ENCODE measurements around the gene TCEANC. TPM values are rescaled to one million over a fixed set of nuclear protein-coding genes. Genes with fewer than 3 reads are reported as not detected.

Gene TCEANC
- polyA plus RNA-seq, 1 donor from 2014 or later, result 5.0 TPM

DNA sequence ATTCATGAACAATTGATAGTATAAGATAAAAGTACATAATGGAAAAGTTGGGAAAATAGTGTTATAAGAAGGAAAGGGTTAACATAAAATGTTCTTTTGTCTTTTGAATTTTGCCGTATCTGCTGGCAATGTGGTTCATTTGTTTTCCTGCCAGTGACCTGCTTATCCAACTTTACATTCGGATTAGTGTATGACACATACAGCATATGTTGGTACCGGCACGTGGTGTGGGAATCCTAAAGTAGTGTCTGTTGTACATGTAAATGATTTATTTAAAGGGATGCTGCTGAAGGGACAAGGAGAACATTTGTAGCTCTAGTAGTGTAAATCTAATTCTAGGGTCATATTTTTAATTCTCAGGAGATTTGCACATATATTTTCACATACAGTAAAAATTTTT is 47.4 kb downstream of the TCEANC start:
- no peak overlapping the region for H3K4me2 ChIP-seq (ENCODE audit: low read length)
- TF ChIP-seq POLR2AphosphoS5 (IDR thresholded peaks at IDR 0.05) (no peak), RAD21 (conservative IDR thresholded peaks at IDR 0.05) (no peak), MXI1 (conservative IDR thresholded peaks at IDR 0.05; ENCODE audit: poor library complexity, severe bottlenecking) (no peak), TAF1 (IDR thresholded peaks at IDR 0.05; ENCODE audit: low read depth) (no peak), EP300 (conservative IDR thresholded peaks at IDR 0.05; ENCODE audit: poor library complexity, severe bottlenecking) (no peak), EZH2 (IDR thresholded peaks at IDR 0.05; ENCODE audit: borderline replicate concordance, insufficient read depth, low read length, poor library complexity, severe bottlenecking) (no peak)
- TF ChIP-seq, protein P1, sequence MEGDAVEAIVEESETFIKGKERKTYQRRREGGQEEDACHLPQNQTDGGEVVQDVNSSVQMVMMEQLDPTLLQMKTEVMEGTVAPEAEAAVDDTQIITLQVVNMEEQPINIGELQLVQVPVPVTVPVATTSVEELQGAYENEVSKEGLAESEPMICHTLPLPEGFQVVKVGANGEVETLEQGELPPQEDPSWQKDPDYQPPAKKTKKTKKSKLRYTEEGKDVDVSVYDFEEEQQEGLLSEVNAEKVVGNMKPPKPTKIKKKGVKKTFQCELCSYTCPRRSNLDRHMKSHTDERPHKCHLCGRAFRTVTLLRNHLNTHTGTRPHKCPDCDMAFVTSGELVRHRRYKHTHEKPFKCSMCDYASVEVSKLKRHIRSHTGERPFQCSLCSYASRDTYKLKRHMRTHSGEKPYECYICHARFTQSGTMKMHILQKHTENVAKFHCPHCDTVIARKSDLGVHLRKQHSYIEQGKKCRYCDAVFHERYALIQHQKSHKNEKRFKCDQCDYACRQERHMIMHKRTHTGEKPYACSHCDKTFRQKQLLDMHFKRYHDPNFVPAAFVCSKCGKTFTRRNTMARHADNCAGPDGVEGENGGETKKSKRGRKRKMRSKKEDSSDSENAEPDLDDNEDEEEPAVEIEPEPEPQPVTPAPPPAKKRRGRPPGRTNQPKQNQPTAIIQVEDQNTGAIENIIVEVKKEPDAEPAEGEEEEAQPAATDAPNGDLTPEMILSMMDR (IDR thresholded peaks at IDR 0.05; ENCODE audit: poor library complexity, severe bottlenecking), result no peak
- TF ChIP-seq, protein P2, sequence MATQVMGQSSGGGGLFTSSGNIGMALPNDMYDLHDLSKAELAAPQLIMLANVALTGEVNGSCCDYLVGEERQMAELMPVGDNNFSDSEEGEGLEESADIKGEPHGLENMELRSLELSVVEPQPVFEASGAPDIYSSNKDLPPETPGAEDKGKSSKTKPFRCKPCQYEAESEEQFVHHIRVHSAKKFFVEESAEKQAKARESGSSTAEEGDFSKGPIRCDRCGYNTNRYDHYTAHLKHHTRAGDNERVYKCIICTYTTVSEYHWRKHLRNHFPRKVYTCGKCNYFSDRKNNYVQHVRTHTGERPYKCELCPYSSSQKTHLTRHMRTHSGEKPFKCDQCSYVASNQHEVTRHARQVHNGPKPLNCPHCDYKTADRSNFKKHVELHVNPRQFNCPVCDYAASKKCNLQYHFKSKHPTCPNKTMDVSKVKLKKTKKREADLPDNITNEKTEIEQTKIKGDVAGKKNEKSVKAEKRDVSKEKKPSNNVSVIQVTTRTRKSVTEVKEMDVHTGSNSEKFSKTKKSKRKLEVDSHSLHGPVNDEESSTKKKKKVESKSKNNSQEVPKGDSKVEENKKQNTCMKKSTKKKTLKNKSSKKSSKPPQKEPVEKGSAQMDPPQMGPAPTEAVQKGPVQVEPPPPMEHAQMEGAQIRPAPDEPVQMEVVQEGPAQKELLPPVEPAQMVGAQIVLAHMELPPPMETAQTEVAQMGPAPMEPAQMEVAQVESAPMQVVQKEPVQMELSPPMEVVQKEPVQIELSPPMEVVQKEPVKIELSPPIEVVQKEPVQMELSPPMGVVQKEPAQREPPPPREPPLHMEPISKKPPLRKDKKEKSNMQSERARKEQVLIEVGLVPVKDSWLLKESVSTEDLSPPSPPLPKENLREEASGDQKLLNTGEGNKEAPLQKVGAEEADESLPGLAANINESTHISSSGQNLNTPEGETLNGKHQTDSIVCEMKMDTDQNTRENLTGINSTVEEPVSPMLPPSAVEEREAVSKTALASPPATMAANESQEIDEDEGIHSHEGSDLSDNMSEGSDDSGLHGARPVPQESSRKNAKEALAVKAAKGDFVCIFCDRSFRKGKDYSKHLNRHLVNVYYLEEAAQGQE (IDR thresholded peaks at IDR 0.05; ENCODE audit: borderline replicate concordance), result no peak
- no peak overlapping the region for H3K9ac ChIP-seq (ENCODE audit: low read length)
- H2AFZ ChIP-seq (ENCODE audit: low read depth, low read length), result no peak overlapping the region
- no peaks in the 10 kb centered on the region for H3K9me3 ChIP-seq (ENCODE audit: low read length)
- H3K27ac ChIP-seq (ENCODE audit: low read length), result no peak overlapping the region
- H3F3A ChIP-seq (ENCODE audit: insufficient read depth, low read length, poor library complexity, severe bottlenecking), result no peaks in the 10 kb centered on the region
- H4K20me1 ChIP-seq (ENCODE audit: insufficient read depth), result no peaks in the 10 kb centered on the region
- H3K9me2 ChIP-seq (ENCODE audit: insufficient read depth, low read length), result no peaks in the 10 kb centered on the region
- no peak overlapping the region for H3K4me3 ChIP-seq (ENCODE audit: low read length)
- H3K79me2 ChIP-seq (replicated peaks; ENCODE audit: insufficient read depth, low read length), result no peaks in the 10 kb centered on the region
- H3K36me3 ChIP-seq (ENCODE audit: insufficient read depth, low read length), result no peaks in the 10 kb centered on the region
- H3K27me3 ChIP-seq (ENCODE audit: insufficient read depth, low read depth, low read length), result no peaks in the 10 kb centered on the region

DNA sequence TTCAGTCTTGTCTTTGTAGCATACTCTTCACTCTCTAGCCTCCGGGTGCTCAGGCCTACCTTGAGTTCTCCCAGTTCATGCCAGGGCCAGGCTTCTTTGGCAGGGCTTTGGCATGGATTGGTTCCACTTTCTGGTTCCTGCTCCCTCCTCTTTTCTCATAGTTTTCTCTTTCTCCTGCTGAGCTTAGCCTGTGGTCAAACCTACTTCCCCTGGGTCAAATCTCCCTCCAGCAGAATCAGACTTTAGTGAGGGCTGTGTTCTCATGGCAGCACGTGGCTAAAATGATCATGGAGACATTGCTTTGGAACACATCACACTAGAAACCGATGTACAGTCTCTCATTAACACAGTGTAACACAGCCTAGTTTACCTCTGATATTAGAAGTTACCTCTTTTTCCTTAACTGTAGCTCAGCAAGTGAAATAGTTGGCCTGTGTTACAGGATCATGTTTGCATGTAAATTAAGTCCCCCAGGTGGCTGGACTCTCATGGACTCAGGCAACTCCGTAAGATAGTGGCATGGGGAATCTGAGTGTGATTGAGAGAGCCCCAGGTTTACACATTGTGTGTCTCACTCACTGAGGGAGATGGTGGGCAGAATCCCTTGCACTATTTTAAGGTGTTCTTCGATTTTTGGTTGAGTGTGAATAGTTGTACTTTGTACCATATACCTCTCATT is 49.3 kb downstream of the TCEANC start:
- Histone ChIP-seq H3K9ac (ENCODE audit: low read length) (no peak overlapping the region), H3K9me2 (ENCODE audit: insufficient read depth, low read length) (no peaks in the 10 kb centered on the region), H3K4me2 (ENCODE audit: low read length) (no peak overlapping the region), H3K27ac (ENCODE audit: low read length) (no peak overlapping the region), H3K27me3 (ENCODE audit: insufficient read depth, low read depth, low read length) (no peaks in the 10 kb centered on the region), H4K20me1 (ENCODE audit: insufficient read depth) (no peaks in the 10 kb centered on the region), H3K4me3 (ENCODE audit: low read length) (no peak overlapping the region), H3K36me3 (ENCODE audit: insufficient read depth, low read length) (no peaks in the 10 kb centered on the region), H3K79me2 (replicated peaks; ENCODE audit: insufficient read depth, low read length) (no peaks in the 10 kb centered on the region), H3F3A (ENCODE audit: insufficient read depth, low read length, poor library complexity, severe bottlenecking) (no peaks in the 10 kb centered on the region), H3K9me3 (ENCODE audit: low read length) (no peaks in the 10 kb centered on the region), H2AFZ (ENCODE audit: low read depth, low read length) (no peak overlapping the region)
- TF ChIP-seq MXI1 (conservative IDR thresholded peaks at IDR 0.05; ENCODE audit: poor library complexity, severe bottlenecking), result no peak
- TF ChIP-seq POLR2AphosphoS5 (IDR thresholded peaks at IDR 0.05), result no peak
- TF ChIP-seq EZH2 (IDR thresholded peaks at IDR 0.05; ENCODE audit: borderline replicate concordance, insufficient read depth, low read length, poor library complexity, severe bottlenecking), result no peak
- no peak for TF ChIP-seq TAF1 (IDR thresholded peaks at IDR 0.05; ENCODE audit: low read depth)
- no peak for TF ChIP-seq RAD21 (conservative IDR thresholded peaks at IDR 0.05)
